ENCODE measurements around the gene LRMDA. TPM values are rescaled to one million over a fixed set of nuclear protein-coding genes. Genes with fewer than 3 reads are reported as not detected.

LRMDA gene
- total and polyA plus RNA-seq, 10 of the 15 experiments (the other 5 are each of a cell fraction or from before 2014, with no cell fraction given), result 0.07 to 0.54 (median 0.29) TPM; not detected in 4

- TF ChIP-seq BACH1 (IDR thresholded peaks at IDR 0.05; ENCODE audit: borderline replicate concordance) (no peak), CUX1 (IDR thresholded peaks at IDR 0.05; ENCODE audit: insufficient replicate concordance, low read depth, low read length) (no peak), TAF1 (IDR thresholded peaks at IDR 0.05; ENCODE audit: borderline replicate concordance, low read depth, low read length) (no peak)
Measured at GRCh38 chr10:75451831-75452230, 20.4 kb downstream of the LRMDA start (continued).

- DNase-seq (ENCODE audit: low read depth, low spot score) (no peak), ATAC-seq (no peak), FAIRE-seq (no peak)
- Histone ChIP-seq H3K27me3 (replicated peaks in 1 of 2; ENCODE audit: control insufficient read depth in 2 of 2, insufficient read depth in 2 of 2, low read length in 1 of 2) (no peaks in the 10 kb centered on the region; a peak in 1 of 4 replicates), H4K20me1 (ENCODE audit: control insufficient read depth, insufficient read depth) (no peaks in the 10 kb centered on the region), H3K4me1 (ENCODE audit: control insufficient read depth, insufficient read depth, low read length) (no peaks in the 10 kb centered on the region), H3K9me3 (replicated peaks; ENCODE audit: control insufficient read depth, insufficient read depth, low read length) (no peaks in the 10 kb centered on the region), H3K27ac (ENCODE audit: control insufficient read depth, insufficient read depth) (no peak overlapping the region), H2AFZ (ENCODE audit: control insufficient read depth, low read depth, low read length) (no peak overlapping the region), H3K9ac (ENCODE audit: control insufficient read depth, insufficient read depth, low read length) (no peak overlapping the region), H3K79me2 (ENCODE audit: control insufficient read depth, insufficient read depth, low read length) (no peaks in the 10 kb centered on the region), H3K4me2 (ENCODE audit: control insufficient read depth, insufficient read depth) (no peak overlapping the region), H3K4me3 (no peak overlapping the region), H3K36me3 (ENCODE audit: control insufficient read depth in 2 of 2, insufficient read depth in 2 of 2, low read length in 1 of 2) (no peaks in the 10 kb centered on the region)
- ChIA-PET POLR2A (interaction anchor here (0.7 to 1.7 kb wide), 4 partner anchors 12 to 85 kb away, joined by 3 to 7 read pairs (median 3); no protein-coding TSS in a partner anchor), CTCF (interaction anchor here (0.9 kb wide), 1 partner anchor 351 kb away, joined by 3 read pairs; no protein-coding TSS in a partner anchor), RAD21 (ENCODE audit: unreplicated experiment) (no interaction called here), SMC1A (ENCODE audit: uncharacterized antibody, unreplicated experiment) (interaction anchor here (0.7 to 1.7 kb wide), 6 partner anchors 11 to 324 kb away, joined by 3 to 5 read pairs (median 4); no protein-coding TSS in a partner anchor)
- BruUV-seq (replicated peaks), result no TSS peak
- in situ Hi-C loops (cut with MboI), result no loop called here
- intact Hi-C loops (cut with micrococcal nuclease; ENCODE audit: unreplicated experiment), result no loop called here
- 0% methylated on average over 1 of the region's 1 CpG for WGBS (ENCODE audit: insufficient coverage, insufficient replicate concordance, low lambda C conversion rate, missing lambda C conversion rate)
- TF ChIP-seq ZBED1 (IDR thresholded peaks at IDR 0.05; ENCODE audit: borderline replicate concordance) (no peak), HDAC6 (IDR thresholded peaks at IDR 0.05; ENCODE audit: unreplicated experiment) (no peak), HSF1 (IDR thresholded peaks at IDR 0.05; ENCODE audit: low read depth, low read length) (no peak), SMAD5 (IDR thresholded peaks at IDR 0.05; ENCODE audit: low read depth) (no peak), IKZF2 (IDR thresholded peaks at IDR 0.05) (no peak)
Measured at GRCh38 chr10:75452997-75453396, 21.6 kb downstream of the LRMDA start.

All from GM12878 (cell line).